HepG2 (cell line): Measurements from ENCODE around the gene MRPL28. TPM values are rescaled to one million over a fixed set of nuclear protein-coding genes. Genes with fewer than 3 reads are reported as not detected.

ENCODE experiments used
- ARNT2 ChIP-seq: sonication (generic); formaldehyde crosslinking; IDR thresholded peaks from 2 replicates; pipeline ENCODE4 v1.8.0; 2022; ENCODE audit warnings: mild to moderate bottlenecking, low read depth, missing genetic modification reagents, moderate library complexity
- EZH2 ChIP-seq: conservative IDR thresholded peaks from 2 replicates; pipeline ENCODE4 v1.6.1; 2012; ENCODE audit warnings: mild to moderate bottlenecking, low read depth, low read length, moderate library complexity
- MATR3 ChIP-seq: sonication (generic); formaldehyde crosslinking; IDR thresholded peaks from 2 replicates; pipeline ENCODE4 v1.4.0; 2020; ENCODE audit warnings: missing genetic modification reagents
- NR1H2 ChIP-seq: sonication (generic); formaldehyde crosslinking; IDR thresholded peaks from 2 replicates; pipeline ENCODE4 v1.8.1; 2022; ENCODE audit warnings: low read depth, missing genetic modification reagents, borderline replicate concordance
- RFX1 ChIP-seq: fragments of 450-650 bp; IDR thresholded peaks from 2 replicates; pipeline ENCODE4 v1.6.1; 2017
- SSRP1 ChIP-seq: IDR thresholded peaks from 2 replicates; pipeline ENCODE4 v1.6.1; 2016; ENCODE audit warnings: control low read depth
- ZBTB1 ChIP-seq: sonication (generic); formaldehyde crosslinking; IDR thresholded peaks from 2 replicates; pipeline ENCODE4 v1.4.0; 2020; ENCODE audit warnings: missing genetic modification reagents, borderline replicate concordance
- ZFY ChIP-seq: sonication (generic); formaldehyde crosslinking; IDR thresholded peaks from 2 replicates; pipeline ENCODE4 v1.4.0; 2020; ENCODE audit warnings: missing genetic modification reagents
- polyA plus RNA-seq, 8 experiments: library from polyadenylated mRNA; depleted of rRNA in 3 of 8; stranded (reverse) in 7 of 8; unstranded in 1 of 8; fragments of >200 nt; fragmentation: Illumina TruSeq in 4 of 8; extraction: Trizol in 4 of 8; gene quantifications; 2 replicates each; pipeline versions ENCODE4 v1.2.1 to v1.2.3, GENCODE V29; 2011 to 2016; ENCODE audit warnings: low read depth in 4 of 8, missing spikeins in 1 of 8, mixed read lengths in 1 of 8; ENCODE audit not compliant: insufficient read depth in 1 of 8
- total RNA-seq, 5 experiments: library from RNA; depleted of rRNA; stranded (reverse); fragments of >200 nt; fragmentation: Illumina TruSeq; extraction: Trizol; gene quantifications; 2 replicates each; pipeline ENCODE4 v1.2.3, GENCODE V29; 2016; ENCODE audit warnings: low read depth in 1 of 5
- TF ChIP-seq, protein P1 (sequence below): sonication (generic); formaldehyde crosslinking; IDR thresholded peaks from 2 replicates; pipeline ENCODE4 v1.9.0; 2022; ENCODE audit warnings: missing genetic modification reagents, mild to moderate bottlenecking, borderline replicate concordance
- TF ChIP-seq, protein P2 (sequence below): sonication (generic); formaldehyde crosslinking; IDR thresholded peaks from 2 replicates; pipeline ENCODE4; 2020; ENCODE audit warnings: missing genetic modification reagents, mild to moderate bottlenecking, borderline replicate concordance
- TF ChIP-seq, protein P3 (sequence below), 2 experiments: sonication (generic) in 1 of 2; formaldehyde crosslinking in 1 of 2; IDR thresholded peaks; 2 replicates each; pipeline versions ENCODE4 v1.6.1 to v1.9.0; 2014 to 2022; ENCODE audit warnings: antibody characterized with exemption in 1 of 2, borderline replicate concordance in 1 of 2, inconsistent platforms in 1 of 2, low read depth in 1 of 2, missing genetic modification reagents in 1 of 2
- TF ChIP-seq, protein P4 (sequence below): sonication (generic); formaldehyde crosslinking; IDR thresholded peaks from 2 replicates; pipeline ENCODE4 v1.4.0; 2020; ENCODE audit warnings: missing genetic modification reagents

Gene MRPL28
- total and polyA plus RNA-seq, 2 of the 13 experiments (the other 11 are each of a cell fraction or from before 2014, with no cell fraction given), result 114 to 135 TPM

DNA sequence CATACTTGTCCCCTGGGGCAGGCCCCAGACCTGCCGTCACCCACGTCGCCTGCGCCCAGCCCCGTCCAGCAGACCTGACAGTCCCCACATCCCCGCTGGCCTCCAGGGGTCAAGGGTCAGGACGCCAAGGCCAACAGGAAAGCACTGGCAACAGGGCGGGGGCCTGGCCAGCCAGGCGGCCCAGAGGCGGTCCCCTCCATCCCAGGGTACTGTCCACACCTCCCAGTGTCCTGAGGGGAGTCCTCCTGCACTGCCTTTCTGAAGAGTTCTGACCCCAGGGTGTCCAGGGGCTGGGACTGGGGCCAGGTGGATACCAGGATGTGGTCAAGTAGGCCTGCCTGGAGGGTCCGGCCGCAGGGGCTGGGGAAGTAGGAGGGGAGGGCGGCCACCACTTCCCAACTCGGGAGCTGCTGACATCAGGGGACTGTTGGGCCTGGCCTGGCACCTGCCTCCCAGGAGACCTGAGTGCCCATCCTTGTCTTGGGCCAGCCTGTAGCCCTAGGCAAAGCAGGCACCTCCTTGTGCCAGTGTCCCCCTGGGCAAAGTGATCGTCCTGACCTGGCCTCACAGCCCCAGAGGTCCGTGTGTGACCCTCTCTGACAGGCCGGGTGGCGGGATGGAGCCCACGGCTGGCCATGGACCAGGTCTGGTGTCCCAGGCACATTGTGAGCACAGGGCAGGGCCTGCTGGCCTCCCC is 11.1 kb downstream of the MRPL28 start (continued):
- no peak for TF ChIP-seq ZBTB1 (CRISPR knock-in tag)
- no peak for TF ChIP-seq MATR3 (CRISPR knock-in tag)
- TF ChIP-seq NR1H2 (CRISPR knock-in tag), result no peak
- TF ChIP-seq, protein P1, sequence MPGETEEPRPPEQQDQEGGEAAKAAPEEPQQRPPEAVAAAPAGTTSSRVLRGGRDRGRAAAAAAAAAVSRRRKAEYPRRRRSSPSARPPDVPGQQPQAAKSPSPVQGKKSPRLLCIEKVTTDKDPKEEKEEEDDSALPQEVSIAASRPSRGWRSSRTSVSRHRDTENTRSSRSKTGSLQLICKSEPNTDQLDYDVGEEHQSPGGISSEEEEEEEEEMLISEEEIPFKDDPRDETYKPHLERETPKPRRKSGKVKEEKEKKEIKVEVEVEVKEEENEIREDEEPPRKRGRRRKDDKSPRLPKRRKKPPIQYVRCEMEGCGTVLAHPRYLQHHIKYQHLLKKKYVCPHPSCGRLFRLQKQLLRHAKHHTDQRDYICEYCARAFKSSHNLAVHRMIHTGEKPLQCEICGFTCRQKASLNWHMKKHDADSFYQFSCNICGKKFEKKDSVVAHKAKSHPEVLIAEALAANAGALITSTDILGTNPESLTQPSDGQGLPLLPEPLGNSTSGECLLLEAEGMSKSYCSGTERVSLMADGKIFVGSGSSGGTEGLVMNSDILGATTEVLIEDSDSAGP (CRISPR knock-in tag), result no peak
- TF ChIP-seq ZFY (CRISPR knock-in tag), result peak; percentile 73
- peak; percentile 68; the same call in 1 of the 2 replicates for TF ChIP-seq ARNT2
- no peak for TF ChIP-seq RFX1
- TF ChIP-seq, protein P2, sequence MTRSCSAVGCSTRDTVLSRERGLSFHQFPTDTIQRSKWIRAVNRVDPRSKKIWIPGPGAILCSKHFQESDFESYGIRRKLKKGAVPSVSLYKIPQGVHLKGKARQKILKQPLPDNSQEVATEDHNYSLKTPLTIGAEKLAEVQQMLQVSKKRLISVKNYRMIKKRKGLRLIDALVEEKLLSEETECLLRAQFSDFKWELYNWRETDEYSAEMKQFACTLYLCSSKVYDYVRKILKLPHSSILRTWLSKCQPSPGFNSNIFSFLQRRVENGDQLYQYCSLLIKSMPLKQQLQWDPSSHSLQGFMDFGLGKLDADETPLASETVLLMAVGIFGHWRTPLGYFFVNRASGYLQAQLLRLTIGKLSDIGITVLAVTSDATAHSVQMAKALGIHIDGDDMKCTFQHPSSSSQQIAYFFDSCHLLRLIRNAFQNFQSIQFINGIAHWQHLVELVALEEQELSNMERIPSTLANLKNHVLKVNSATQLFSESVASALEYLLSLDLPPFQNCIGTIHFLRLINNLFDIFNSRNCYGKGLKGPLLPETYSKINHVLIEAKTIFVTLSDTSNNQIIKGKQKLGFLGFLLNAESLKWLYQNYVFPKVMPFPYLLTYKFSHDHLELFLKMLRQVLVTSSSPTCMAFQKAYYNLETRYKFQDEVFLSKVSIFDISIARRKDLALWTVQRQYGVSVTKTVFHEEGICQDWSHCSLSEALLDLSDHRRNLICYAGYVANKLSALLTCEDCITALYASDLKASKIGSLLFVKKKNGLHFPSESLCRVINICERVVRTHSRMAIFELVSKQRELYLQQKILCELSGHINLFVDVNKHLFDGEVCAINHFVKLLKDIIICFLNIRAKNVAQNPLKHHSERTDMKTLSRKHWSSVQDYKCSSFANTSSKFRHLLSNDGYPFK (CRISPR knock-in tag), result peak; percentile 62; the same call in 1 of the 2 replicates
- no peak for TF ChIP-seq EZH2
- TF ChIP-seq, protein P3, sequence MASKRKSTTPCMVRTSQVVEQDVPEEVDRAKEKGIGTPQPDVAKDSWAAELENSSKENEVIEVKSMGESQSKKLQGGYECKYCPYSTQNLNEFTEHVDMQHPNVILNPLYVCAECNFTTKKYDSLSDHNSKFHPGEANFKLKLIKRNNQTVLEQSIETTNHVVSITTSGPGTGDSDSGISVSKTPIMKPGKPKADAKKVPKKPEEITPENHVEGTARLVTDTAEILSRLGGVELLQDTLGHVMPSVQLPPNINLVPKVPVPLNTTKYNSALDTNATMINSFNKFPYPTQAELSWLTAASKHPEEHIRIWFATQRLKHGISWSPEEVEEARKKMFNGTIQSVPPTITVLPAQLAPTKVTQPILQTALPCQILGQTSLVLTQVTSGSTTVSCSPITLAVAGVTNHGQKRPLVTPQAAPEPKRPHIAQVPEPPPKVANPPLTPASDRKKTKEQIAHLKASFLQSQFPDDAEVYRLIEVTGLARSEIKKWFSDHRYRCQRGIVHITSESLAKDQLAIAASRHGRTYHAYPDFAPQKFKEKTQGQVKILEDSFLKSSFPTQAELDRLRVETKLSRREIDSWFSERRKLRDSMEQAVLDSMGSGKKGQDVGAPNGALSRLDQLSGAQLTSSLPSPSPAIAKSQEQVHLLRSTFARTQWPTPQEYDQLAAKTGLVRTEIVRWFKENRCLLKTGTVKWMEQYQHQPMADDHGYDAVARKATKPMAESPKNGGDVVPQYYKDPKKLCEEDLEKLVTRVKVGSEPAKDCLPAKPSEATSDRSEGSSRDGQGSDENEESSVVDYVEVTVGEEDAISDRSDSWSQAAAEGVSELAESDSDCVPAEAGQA (IDR thresholded peaks at IDR 0.05; ENCODE audit: low read depth), result peak; percentile 68; the same call in 1 of the 2 replicates
- TF ChIP-seq, protein P3 (CRISPR knock-in tag; IDR thresholded peaks at IDR 0.05; ENCODE audit: borderline replicate concordance), result no peak
- TF ChIP-seq SSRP1 (CRISPR knock-in tag), result no peak
- TF ChIP-seq, protein P4, sequence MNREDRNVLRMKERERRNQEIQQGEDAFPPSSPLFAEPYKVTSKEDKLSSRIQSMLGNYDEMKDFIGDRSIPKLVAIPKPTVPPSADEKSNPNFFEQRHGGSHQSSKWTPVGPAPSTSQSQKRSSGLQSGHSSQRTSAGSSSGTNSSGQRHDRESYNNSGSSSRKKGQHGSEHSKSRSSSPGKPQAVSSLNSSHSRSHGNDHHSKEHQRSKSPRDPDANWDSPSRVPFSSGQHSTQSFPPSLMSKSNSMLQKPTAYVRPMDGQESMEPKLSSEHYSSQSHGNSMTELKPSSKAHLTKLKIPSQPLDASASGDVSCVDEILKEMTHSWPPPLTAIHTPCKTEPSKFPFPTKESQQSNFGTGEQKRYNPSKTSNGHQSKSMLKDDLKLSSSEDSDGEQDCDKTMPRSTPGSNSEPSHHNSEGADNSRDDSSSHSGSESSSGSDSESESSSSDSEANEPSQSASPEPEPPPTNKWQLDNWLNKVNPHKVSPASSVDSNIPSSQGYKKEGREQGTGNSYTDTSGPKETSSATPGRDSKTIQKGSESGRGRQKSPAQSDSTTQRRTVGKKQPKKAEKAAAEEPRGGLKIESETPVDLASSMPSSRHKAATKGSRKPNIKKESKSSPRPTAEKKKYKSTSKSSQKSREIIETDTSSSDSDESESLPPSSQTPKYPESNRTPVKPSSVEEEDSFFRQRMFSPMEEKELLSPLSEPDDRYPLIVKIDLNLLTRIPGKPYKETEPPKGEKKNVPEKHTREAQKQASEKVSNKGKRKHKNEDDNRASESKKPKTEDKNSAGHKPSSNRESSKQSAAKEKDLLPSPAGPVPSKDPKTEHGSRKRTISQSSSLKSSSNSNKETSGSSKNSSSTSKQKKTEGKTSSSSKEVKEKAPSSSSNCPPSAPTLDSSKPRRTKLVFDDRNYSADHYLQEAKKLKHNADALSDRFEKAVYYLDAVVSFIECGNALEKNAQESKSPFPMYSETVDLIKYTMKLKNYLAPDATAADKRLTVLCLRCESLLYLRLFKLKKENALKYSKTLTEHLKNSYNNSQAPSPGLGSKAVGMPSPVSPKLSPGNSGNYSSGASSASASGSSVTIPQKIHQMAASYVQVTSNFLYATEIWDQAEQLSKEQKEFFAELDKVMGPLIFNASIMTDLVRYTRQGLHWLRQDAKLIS (CRISPR knock-in tag), result no peak
